GM13977 (cell line): ENCODE measurements around the gene DLG2.

Experiments used
- DNase-seq: peaks from one replicate; pipeline ENCODE4 v3.0.0; 2012; ENCODE audit warnings: low spot score
- in situ Hi-C: fragments of 300-500 bp; cut with MboI; formaldehyde crosslinking; loops from one replicate; pipeline ENCODE4 v1.12.0; 2022; ENCODE audit warnings: low sequenced_read_pairs, low pct_unique_long_range_greater_than_20kb, mixed read lengths, inconsistent platforms; ENCODE audit not compliant: unreplicated experiment
- TF ChIP-seq, protein P1 (sequence below): IDR thresholded peaks from 2 replicates; pipeline ENCODE4 v1.5.1; 2012; ENCODE audit warnings: mild to moderate bottlenecking, control low read depth; ENCODE audit not compliant: insufficient read depth; ENCODE audit errors: extremely low read depth, missing control alignments

DLG2 gene

DNA sequence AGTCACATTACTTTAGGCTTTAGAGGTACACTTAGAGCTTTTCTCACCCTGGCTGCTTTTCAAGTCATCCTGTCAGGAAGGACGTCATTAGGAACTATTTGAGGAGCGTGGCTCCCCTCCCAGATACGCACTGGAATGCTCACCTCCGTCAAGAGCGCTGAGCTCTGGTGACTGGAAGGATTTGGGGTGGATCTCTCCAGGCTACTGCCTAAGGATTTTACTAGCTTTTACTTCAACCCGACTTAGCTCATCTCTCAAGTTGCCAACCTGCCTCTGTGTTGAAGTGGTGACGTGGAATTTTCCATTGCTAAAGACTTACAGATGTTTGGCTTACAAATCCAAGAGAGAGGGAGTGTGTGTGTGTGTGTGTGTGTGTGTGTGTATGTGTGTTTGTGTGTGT lies 1985.6 kb downstream of the DLG2 start:
- TF ChIP-seq, protein P1, sequence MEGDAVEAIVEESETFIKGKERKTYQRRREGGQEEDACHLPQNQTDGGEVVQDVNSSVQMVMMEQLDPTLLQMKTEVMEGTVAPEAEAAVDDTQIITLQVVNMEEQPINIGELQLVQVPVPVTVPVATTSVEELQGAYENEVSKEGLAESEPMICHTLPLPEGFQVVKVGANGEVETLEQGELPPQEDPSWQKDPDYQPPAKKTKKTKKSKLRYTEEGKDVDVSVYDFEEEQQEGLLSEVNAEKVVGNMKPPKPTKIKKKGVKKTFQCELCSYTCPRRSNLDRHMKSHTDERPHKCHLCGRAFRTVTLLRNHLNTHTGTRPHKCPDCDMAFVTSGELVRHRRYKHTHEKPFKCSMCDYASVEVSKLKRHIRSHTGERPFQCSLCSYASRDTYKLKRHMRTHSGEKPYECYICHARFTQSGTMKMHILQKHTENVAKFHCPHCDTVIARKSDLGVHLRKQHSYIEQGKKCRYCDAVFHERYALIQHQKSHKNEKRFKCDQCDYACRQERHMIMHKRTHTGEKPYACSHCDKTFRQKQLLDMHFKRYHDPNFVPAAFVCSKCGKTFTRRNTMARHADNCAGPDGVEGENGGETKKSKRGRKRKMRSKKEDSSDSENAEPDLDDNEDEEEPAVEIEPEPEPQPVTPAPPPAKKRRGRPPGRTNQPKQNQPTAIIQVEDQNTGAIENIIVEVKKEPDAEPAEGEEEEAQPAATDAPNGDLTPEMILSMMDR, result no peak

DNA sequence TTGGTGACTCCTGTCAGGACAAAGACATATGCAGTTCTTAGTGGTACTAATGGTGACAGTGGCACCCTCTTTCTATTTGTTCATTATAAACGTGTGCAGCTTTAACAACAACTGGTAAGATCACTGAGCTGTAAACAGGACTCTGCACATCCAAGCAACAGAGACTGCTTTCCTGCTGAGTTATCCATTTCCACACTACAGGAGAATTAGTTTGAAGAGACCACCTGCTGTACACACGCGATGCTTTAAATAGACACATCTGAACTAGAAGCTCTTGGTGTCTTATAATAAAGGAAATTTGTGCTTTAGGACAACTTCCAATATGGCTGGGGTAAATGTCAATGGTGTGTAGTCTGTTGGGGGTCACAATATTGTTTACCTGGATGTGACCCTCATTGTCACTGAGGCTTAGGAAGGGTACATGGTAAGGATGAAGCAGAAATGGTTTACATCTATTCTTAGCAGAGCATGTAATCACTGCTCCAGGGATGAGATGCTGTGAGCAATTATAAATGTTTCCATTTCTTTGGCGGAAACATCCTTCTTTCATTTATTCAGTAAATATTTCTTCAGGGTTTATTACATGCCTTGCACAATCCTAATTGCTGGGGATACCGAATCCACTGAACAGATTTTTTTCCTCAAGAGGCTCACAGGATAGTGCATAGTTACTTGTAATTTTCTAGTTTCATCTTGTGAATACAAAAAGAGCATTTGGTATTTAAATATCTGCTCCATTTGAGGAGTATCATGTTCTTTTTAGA lies 1987.0 kb downstream of the DLG2 start:
- TF ChIP-seq, protein P1, result no peak
- DNase-seq, result no peak
- in situ Hi-C loops, result no loop called here

More for the DNA sequence above, 1985.6 kb downstream of the DLG2 start:
- no peak for DNase-seq
- in situ Hi-C loops, result no loop called here

DNA sequence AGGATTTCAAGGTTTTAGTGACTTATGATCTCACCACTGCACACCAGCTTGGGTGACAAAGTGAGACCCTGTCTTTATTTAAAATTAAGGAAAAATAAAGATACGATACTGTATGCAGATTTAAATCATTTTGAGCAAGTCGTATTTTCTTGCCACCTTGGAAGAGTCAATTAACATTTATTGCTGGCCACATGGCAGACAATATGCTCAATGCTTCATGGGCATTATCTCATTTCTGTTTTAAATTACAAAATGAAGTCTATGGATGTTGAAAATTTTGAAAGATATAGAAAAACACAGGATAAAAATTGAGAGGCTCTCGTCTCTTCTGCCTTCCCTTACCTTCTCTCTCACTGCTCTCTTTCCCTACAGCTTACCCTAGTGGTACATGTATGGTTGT lies 1992.0 kb downstream of the DLG2 start:
- in situ Hi-C loops, result no loop called here
- TF ChIP-seq, protein P1, result no peak
- DNase-seq, result no peak

DNA sequence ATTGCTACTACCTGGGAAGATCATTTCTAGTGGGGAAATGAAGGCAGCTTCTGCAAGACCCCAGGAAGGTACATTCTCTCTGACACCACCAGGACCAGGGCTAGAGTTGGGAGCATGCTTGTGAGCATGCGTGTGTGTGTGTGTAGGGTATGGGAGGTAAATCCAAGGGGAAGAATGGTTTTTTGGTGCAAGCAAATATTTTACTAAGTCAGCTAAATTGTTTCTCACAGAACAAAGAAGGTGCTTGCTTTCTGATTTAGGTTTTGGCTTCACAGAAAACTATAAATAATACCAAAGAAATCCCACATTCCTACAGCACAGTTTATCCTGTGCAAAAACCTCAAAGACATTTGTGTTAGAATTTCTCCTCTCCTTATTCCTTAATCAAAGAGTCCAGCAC lies 1996.9 kb downstream of the DLG2 start:
- in situ Hi-C loops, result no loop called here

GRCh38 chr11:83629775-83630174 lies 1997.4 kb downstream of the DLG2 start:
- TF ChIP-seq, protein P1, result no peak
- in situ Hi-C loops, result no loop called here
- no peak for DNase-seq

More for the DNA sequence above, 1996.9 kb downstream of the DLG2 start:
- no peak for DNase-seq
- TF ChIP-seq, protein P1, result no peak

GRCh38 chr11:83628622-83629355 lies 1998.4 kb downstream of the DLG2 start:
- in situ Hi-C loops, result no loop called here
- TF ChIP-seq, protein P1, result no peak
- DNase-seq, result no peak
